Uterus (tissue), 4 donors: ENCODE measurements around the gene SPATA16. TPM values are rescaled to one million over a fixed set of nuclear protein-coding genes. Genes with fewer than 3 reads are reported as not detected.

Experiments used
- DNase-seq, 2 donors: peaks; one replicate each; pipeline ENCODE4 v3.0.0-alpha.2; 2019 to 2020
- H3K27ac ChIP-seq, 2 donors: fragments of 200-600 bp; sonication (generic); 1 replicate in 1 of 2; 2 replicates in 1 of 2; pipeline ENCODE4 v1.5.1; 2016 to 2018
- H3K27me3 ChIP-seq, 2 donors: fragments of 200-600 bp; sonication (generic); one replicate each; pipeline ENCODE4 v1.5.1; 2018 to 2019; ENCODE audit warnings: control low read depth in 1 of 2
- H3K36me3 ChIP-seq, 2 donors: fragments of 200-600 bp; sonication (generic); one replicate each; pipeline ENCODE4 v1.5.1; 2019; ENCODE audit warnings: control low read depth in 1 of 2
- H3K4me1 ChIP-seq, 2 donors: fragments of 200-600 bp; sonication (generic); one replicate each; pipeline ENCODE4 v1.5.1; 2018 to 2019; ENCODE audit warnings: control low read depth in 1 of 2
- H3K4me3 ChIP-seq, 2 donors: fragments of 200-600 bp; sonication (generic); 1 replicate in 1 of 2; 2 replicates in 1 of 2; pipeline ENCODE4 v1.5.1; 2018 to 2019; ENCODE audit warnings: mild to moderate bottlenecking in 1 of 2
- H3K9me3 ChIP-seq, 2 donors: fragments of 200-600 bp; sonication (generic); one replicate each; pipeline ENCODE4 v1.5.1; 2019; ENCODE audit warnings: control low read depth in 1 of 2
- POLR2A ChIP-seq, 2 donors: fragments of 450-650 bp; IDR thresholded peaks; one replicate each; pipeline ENCODE4 v1.6.1; 2016; ENCODE audit warnings: antibody characterized with exemption in 2 of 2, mild to moderate bottlenecking in 1 of 2, moderate library complexity in 1 of 2
- intact Hi-C: fragments of 100-400 bp; cut with DNase I; formaldehyde crosslinking; loops from one replicate; pipeline ENCODE4 v1.15.1; 2023; ENCODE audit warnings: low total_unique reads
- total RNA-seq, 4 donors: library from RNA; depleted of rRNA in 3 of 4; stranded (reverse); fragments of >200 nt in 3 of 4; gene quantifications; one replicate each; pipeline versions ENCODE4 v1.1.0 to v1.2.4, GENCODE V29; 2014 to 2023
- TF ChIP-seq, protein P1 (sequence below), 4 experiments: fragments of 200-600 bp in 2 of 4; fragments of 450-650 bp in 2 of 4; sonication (generic) in 2 of 4; IDR thresholded peaks; one replicate each; pipeline ENCODE4 v1.5.1; 2016 to 2019; ENCODE audit warnings: antibody characterized with exemption in 4 of 4, mild to moderate bottlenecking in 2 of 4, moderate library complexity in 1 of 4
- donor health status: DM: yes; HTN: yes; CAD: no.

Gene SPATA16
- total RNA-seq, 4 donors from 2014 or later = not detected

GRCh38 chr3:172859041-172859440 lies 282.0 kb downstream of the SPATA16 start:
- Histone ChIP-seq H3K27ac (no peak overlapping the region), H3K4me3 (no peak overlapping the region), H3K4me1 (no peaks in the 10 kb centered on the region), H3K27me3 (no peaks in the 10 kb centered on the region), H3K9me3 (no peaks in the 10 kb centered on the region), H3K36me3 (no peaks in the 10 kb centered on the region)
- intact Hi-C loops = no loop called here
- TF ChIP-seq, protein P1, sequence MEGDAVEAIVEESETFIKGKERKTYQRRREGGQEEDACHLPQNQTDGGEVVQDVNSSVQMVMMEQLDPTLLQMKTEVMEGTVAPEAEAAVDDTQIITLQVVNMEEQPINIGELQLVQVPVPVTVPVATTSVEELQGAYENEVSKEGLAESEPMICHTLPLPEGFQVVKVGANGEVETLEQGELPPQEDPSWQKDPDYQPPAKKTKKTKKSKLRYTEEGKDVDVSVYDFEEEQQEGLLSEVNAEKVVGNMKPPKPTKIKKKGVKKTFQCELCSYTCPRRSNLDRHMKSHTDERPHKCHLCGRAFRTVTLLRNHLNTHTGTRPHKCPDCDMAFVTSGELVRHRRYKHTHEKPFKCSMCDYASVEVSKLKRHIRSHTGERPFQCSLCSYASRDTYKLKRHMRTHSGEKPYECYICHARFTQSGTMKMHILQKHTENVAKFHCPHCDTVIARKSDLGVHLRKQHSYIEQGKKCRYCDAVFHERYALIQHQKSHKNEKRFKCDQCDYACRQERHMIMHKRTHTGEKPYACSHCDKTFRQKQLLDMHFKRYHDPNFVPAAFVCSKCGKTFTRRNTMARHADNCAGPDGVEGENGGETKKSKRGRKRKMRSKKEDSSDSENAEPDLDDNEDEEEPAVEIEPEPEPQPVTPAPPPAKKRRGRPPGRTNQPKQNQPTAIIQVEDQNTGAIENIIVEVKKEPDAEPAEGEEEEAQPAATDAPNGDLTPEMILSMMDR (IDR thresholded peaks at IDR 0.05) = no peak
- no peak for TF ChIP-seq POLR2A (IDR thresholded peaks at IDR 0.05)
- no peak for DNase-seq

DNA sequence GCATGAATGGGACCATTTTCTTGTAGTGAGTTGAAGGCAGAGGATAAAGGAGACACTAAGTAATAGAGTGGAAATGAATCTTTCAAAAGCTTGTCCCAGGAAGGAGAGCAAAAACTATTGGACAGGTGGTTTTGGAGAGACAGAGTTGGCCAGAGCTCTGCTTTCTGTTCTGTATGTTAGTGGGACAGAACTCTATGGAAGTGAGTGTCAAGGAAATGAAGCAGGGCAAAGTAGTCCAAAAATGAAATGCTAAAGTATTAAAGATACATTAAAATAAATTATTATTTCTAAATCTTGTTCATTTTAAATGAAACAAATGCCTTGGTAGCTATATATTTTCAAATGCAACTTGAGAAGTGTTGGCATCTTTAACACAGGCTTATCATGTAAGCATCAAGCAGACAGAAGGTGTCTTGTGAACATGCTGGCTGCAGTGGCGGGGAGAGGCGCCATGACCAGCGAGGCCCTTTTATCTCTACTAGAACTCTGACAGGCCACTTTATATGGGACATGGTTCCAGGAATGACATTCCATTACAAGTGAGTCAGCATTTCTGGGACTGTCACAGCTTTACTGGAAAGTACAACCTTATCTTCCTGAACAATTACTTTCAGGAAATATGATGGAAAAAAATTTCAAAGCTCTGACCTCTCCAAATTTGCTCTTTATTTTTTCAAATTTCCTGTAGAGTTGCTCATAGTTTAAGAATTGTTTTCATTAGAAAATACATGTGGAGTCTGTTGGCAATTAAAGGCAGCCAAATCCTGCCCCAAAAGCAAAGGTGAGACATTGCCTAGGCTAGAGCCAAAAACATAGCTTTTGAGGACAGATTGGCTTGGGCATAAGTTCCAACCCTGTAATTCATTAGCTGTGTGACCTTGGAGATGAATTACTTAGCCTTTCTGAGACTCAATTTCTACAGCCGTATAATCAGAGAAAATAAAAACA lies 284.0 kb downstream of the SPATA16 start:
- Histone ChIP-seq H3K27ac (no peak overlapping the region), H3K9me3 (no peaks in the 10 kb centered on the region), H3K4me1 (no peaks in the 10 kb centered on the region), H3K27me3 (no peaks in the 10 kb centered on the region), H3K36me3 (no peaks in the 10 kb centered on the region), H3K4me3 (no peak overlapping the region)
- TF ChIP-seq, protein P1 (IDR thresholded peaks at IDR 0.05) = no peak
- TF ChIP-seq POLR2A (IDR thresholded peaks at IDR 0.05) = no peak
- DNase-seq = peak in 1 of 2 donors; percentile 33
- intact Hi-C loops = no loop called here

DNA sequence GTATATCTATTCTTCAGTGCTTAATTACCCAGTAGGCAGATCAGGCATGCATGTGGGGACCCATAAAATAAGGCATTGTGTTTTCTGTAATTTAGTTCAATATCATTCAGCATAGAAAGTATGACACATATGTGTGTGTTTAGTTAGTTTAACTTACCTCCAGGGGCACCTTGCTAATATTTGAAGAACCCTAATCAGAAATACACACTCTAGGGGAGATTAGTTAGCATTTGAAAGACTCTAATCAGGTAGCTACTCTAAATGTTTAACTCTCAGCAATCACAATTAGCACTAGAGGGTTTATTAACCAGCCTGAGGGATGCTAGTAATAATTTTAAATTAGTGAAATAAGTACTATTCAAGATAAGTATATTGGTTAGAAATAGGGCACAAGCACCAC lies 286.0 kb downstream of the SPATA16 start:
- no peaks in the 10 kb centered on the region for H3K9me3 ChIP-seq
- H3K36me3 ChIP-seq = no peaks in the 10 kb centered on the region
- no peak overlapping the region for H3K4me3 ChIP-seq
- TF ChIP-seq, protein P1 (IDR thresholded peaks at IDR 0.05) = no peak
- no peak for TF ChIP-seq POLR2A (IDR thresholded peaks at IDR 0.05)
- no peak overlapping the region for H3K27ac ChIP-seq
- DNase-seq = no peak
- no peaks in the 10 kb centered on the region for H3K4me1 ChIP-seq
- H3K27me3 ChIP-seq = no peaks in the 10 kb centered on the region
- intact Hi-C loops = no loop called here

GRCh38 chr3:172853921-172854666 lies 286.9 kb downstream of the SPATA16 start:
- Histone ChIP-seq H3K36me3 (no peaks in the 10 kb centered on the region), H3K4me3 (no peak overlapping the region), H3K4me1 (no peaks in the 10 kb centered on the region), H3K27ac (no peak overlapping the region), H3K9me3 (no peaks in the 10 kb centered on the region), H3K27me3 (no peaks in the 10 kb centered on the region)
- intact Hi-C loops = no loop called here
- TF ChIP-seq, protein P1 (IDR thresholded peaks at IDR 0.05) = no peak
- no peak for TF ChIP-seq POLR2A (IDR thresholded peaks at IDR 0.05)
- no peak for DNase-seq

- no peaks in the 10 kb centered on the region for H3K9me3 ChIP-seq
- no peak overlapping the region for H3K4me3 ChIP-seq
- H3K27me3 ChIP-seq = no peaks in the 10 kb centered on the region
- DNase-seq = no peak
- intact Hi-C loops = no loop called here
- H3K4me1 ChIP-seq = no peaks in the 10 kb centered on the region
- TF ChIP-seq, protein P1 (IDR thresholded peaks at IDR 0.05) = no peak
- TF ChIP-seq POLR2A (IDR thresholded peaks at IDR 0.05) = no peak
- H3K36me3 ChIP-seq = no peaks in the 10 kb centered on the region
- no peak overlapping the region for H3K27ac ChIP-seq
These were observed 288.0 kb downstream of the SPATA16 start for GRCh38 chr3:172853005-172853404.
